ENCODE measurements around the gene FARS2. TPM values are rescaled to one million over a fixed set of nuclear protein-coding genes. Genes with fewer than 3 reads are reported as not detected.
"Not testable (repeated sequence)": the region's sequence is repeated elsewhere in the genome, so short reads cannot be mapped to it uniquely, and the experiment has no call there.

The FARS2 gene
- total RNA-seq, 2 donors from 2014 or later, result 16.2 to 18.3 TPM

DNA sequence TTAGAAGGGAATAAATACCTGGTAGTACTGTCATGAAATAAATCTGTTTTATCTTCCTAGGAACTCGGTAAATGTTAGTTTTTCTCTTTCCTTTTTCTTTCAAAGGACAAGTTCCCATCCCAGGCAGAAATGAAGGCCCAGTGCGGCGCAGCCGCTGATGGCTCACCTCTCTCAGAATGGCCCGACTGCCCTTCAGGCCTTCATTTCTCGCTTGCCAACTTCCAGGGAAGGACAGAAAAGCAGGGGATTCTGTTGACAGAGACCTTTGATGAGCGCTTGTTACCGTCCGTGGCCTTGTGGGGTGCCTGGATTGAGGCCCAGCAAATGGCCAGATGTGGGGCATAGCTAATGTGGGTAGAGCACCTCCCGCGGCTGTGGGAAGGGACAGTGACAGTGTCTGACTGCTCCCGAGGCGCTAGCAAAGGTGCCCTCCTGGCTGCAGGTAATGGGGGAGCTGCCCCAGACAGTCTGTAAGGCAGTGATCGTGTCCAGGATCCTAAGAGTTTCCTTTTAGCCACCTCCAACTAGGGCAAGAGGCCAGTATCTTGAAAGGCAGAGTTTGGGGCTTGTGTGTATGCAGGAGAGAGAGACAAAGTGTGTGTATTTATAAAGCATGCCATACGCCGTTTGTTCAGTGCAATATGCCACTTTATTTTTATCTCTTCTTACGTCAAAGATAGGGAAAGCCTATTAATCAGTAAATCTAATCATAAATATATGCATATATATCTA, 391.3 kb downstream of the FARS2 start:
- no peaks in the 10 kb centered on the region for H3K36me3 ChIP-seq (ENCODE audit: control insufficient read depth, insufficient read depth, low read length)
- H3K36me3 Mint-ChIP-seq (ENCODE audit: low read depth), result peaks cover 11% of the 10 kb centered on the region
- no peak overlapping the region for H3K27ac ChIP-seq (ENCODE audit: low read depth, low read length)
- WGBS, 2 experiments (ENCODE audit: insufficient coverage in 1 of 2, insufficient read length in 1 of 2), result 78 to 90% methylated on average over 7 to 14 of the region's 17 CpGs
- no peak for DNase-seq
- no peaks in the 10 kb centered on the region for H3K9me3 ChIP-seq (ENCODE audit: control insufficient read depth, low read length)
- H3K4me3 Mint-ChIP-seq, result no peak overlapping the region
- no peak overlapping the region for H3K9ac ChIP-seq (ENCODE audit: extremely low read depth, low read length, poor library complexity, severe bottlenecking)
- H3K27ac Mint-ChIP-seq, result peak overlapping the region; percentile 4
- TF ChIP-seq CTCF (conservative IDR thresholded peaks at IDR 0.05), result no peak
- no peaks in the 10 kb centered on the region for H3K27me3 Mint-ChIP-seq (ENCODE audit: insufficient read depth)
- H3K4me3 ChIP-seq (ENCODE audit: low read length), result no peak overlapping the region
- H3K4me1 ChIP-seq (ENCODE audit: control insufficient read depth, insufficient read depth, low read length), result no peaks in the 10 kb centered on the region
- H3K4me1 Mint-ChIP-seq, result no peaks in the 10 kb centered on the region
- H3K9me3 Mint-ChIP-seq, result no peaks in the 10 kb centered on the region
- no peaks in the 10 kb centered on the region for H3K27me3 ChIP-seq (ENCODE audit: control insufficient read depth, insufficient read depth, low read length, poor library complexity, severe bottlenecking)

DNA sequence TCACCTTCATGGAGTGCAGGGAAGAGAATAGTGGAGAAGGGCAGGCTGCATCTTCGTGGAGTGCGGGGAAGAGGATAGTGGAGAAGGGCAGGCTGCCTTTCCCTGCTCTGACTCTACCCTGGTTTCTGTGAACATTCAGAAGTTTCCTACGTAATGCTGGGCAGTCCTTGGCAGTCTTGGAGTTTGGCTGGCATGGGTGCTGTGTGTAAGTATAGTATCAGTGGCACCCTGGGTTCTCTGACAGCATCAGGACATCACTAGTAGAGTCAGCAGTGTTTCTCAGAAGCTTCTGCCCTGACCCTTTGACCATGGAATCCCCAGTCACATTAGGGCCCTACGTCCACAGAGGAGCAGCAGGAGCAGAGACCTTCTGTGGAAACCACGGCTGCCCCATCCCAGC, 392.5 kb downstream of the FARS2 start:
- H3K9ac ChIP-seq (ENCODE audit: extremely low read depth, low read length, poor library complexity, severe bottlenecking), result no peak overlapping the region
- Mint-ChIP-seq H3K4me3 (no peak overlapping the region), H3K9me3 (no peaks in the 10 kb centered on the region), H3K4me1 (no peaks in the 10 kb centered on the region), H3K27me3 (ENCODE audit: insufficient read depth) (no peaks in the 10 kb centered on the region), H3K36me3 (ENCODE audit: low read depth) (peaks cover 11% of the 10 kb centered on the region), H3K27ac (no peak overlapping the region)
- H3K27me3 ChIP-seq (ENCODE audit: control insufficient read depth, insufficient read depth, low read length, poor library complexity, severe bottlenecking), result no peaks in the 10 kb centered on the region
- TF ChIP-seq CTCF (conservative IDR thresholded peaks at IDR 0.05), result no peak
- no peaks in the 10 kb centered on the region for H3K36me3 ChIP-seq (ENCODE audit: control insufficient read depth, insufficient read depth, low read length)
- DNase-seq, result no peak
- WGBS, 2 experiments (ENCODE audit: insufficient coverage in 1 of 2, insufficient read length in 1 of 2), result 95 to 100% methylated on average over 3 to 5 of the region's 5 CpGs
- H3K4me1 ChIP-seq (ENCODE audit: control insufficient read depth, insufficient read depth, low read length), result no peaks in the 10 kb centered on the region
- no peak overlapping the region for H3K4me3 ChIP-seq (ENCODE audit: low read length)
- no peak overlapping the region for H3K27ac ChIP-seq (ENCODE audit: low read depth, low read length)
- H3K9me3 ChIP-seq (ENCODE audit: control insufficient read depth, low read length), result no peaks in the 10 kb centered on the region

GRCh38 chr6:5656226-5656625, 394.9 kb downstream of the FARS2 start:
- no peak for TF ChIP-seq CTCF (conservative IDR thresholded peaks at IDR 0.05)
- Mint-ChIP-seq H3K4me3 (no peak overlapping the region), H3K36me3 (ENCODE audit: low read depth) (peaks cover 11% of the 10 kb centered on the region), H3K4me1 (peaks cover 12% of the 10 kb centered on the region), H3K9me3 (no peaks in the 10 kb centered on the region), H3K27ac (no peak overlapping the region), H3K27me3 (ENCODE audit: insufficient read depth) (no peaks in the 10 kb centered on the region)
- no peak for DNase-seq
- Histone ChIP-seq H3K27ac (ENCODE audit: low read depth, low read length) (no peak overlapping the region), H3K4me3 (ENCODE audit: low read length) (no peak overlapping the region), H3K9me3 (ENCODE audit: control insufficient read depth, low read length) (no peaks in the 10 kb centered on the region), H3K36me3 (ENCODE audit: control insufficient read depth, insufficient read depth, low read length) (no peaks in the 10 kb centered on the region), H3K4me1 (ENCODE audit: control insufficient read depth, insufficient read depth, low read length) (no peaks in the 10 kb centered on the region), H3K27me3 (ENCODE audit: control insufficient read depth, insufficient read depth, low read length, poor library complexity, severe bottlenecking) (no peaks in the 10 kb centered on the region), H3K9ac (ENCODE audit: extremely low read depth, low read length, poor library complexity, severe bottlenecking) (no peak overlapping the region)
- 94 to 100% methylated on average over 2 to 3 of the region's 3 CpGs for WGBS, 2 experiments (ENCODE audit: insufficient coverage in 1 of 2, insufficient read length in 1 of 2)

DNA sequence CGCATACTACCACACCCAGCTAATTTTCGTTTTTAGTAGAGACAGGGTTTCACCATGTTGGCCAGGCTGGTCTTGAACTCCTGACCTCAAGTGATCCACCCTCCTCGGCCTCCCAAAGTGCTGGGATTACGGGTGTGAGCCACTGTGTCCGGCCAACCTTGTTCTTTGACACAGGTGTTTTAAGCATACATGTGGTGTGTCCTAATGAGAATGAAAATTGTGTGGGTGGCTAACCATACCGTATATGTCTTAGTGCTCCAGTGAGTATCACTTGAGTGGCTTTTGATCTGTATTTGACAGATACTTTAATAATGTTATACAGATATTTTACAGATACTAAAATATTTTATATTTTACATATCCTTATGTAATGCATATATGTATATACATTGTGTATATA, 395.4 kb downstream of the FARS2 start:
- H3K4me3 Mint-ChIP-seq; H3K27me3 Mint-ChIP-seq (ENCODE audit: insufficient read depth); H3K9me3 Mint-ChIP-seq; H3K27me3 ChIP-seq (ENCODE audit: control insufficient read depth, insufficient read depth, low read length, poor library complexity, severe bottlenecking); DNase-seq; H3K9ac ChIP-seq (ENCODE audit: extremely low read depth, low read length, poor library complexity, severe bottlenecking); H3K9me3 ChIP-seq (ENCODE audit: control insufficient read depth, low read length); H3K4me3 ChIP-seq (ENCODE audit: low read length); H3K27ac Mint-ChIP-seq; H3K27ac ChIP-seq (ENCODE audit: low read depth, low read length); H3K4me1 ChIP-seq (ENCODE audit: control insufficient read depth, insufficient read depth, low read length); H3K36me3 ChIP-seq (ENCODE audit: control insufficient read depth, insufficient read depth, low read length): not testable (repeated sequence)
- H3K4me1 Mint-ChIP-seq, result peaks cover 12% of the 10 kb centered on the region
- H3K36me3 Mint-ChIP-seq (ENCODE audit: low read depth), result peaks cover 11% of the 10 kb centered on the region
- 84 to 94% methylated on average over 5 to 6 of the region's 6 CpGs for WGBS, 2 experiments (ENCODE audit: insufficient coverage in 1 of 2, insufficient read length in 1 of 2)
